Upper lobe of left lung (tissue), 4 donors: ENCODE measurements around the gene CRYGB.

ENCODE experiments used
- CTCF ChIP-seq, 6 experiments: fragments of 450-650 bp in 4 of 6; fragments of 200-600 bp in 2 of 6; sonication (generic) in 2 of 6; IDR thresholded peaks; one replicate each; pipeline ENCODE4 v1.5.1; 2016 to 2019; ENCODE audit warnings: antibody characterized with exemption in 6 of 6
- EP300 ChIP-seq, 4 donors: sonication (generic); formaldehyde crosslinking; IDR thresholded peaks; one replicate each; pipeline ENCODE4 v1.5.1; 2017; ENCODE audit warnings: antibody characterized with exemption in 4 of 4, control low read depth in 2 of 4
- POLR2AphosphoS5 ChIP-seq, 2 donors: sonication (generic); formaldehyde crosslinking; IDR thresholded peaks; one replicate each; pipeline ENCODE4 v1.5.1; 2017; ENCODE audit warnings: antibody characterized with exemption in 2 of 2

GRCh38 chr2:208097801-208098200 is 48.2 kb downstream of the CRYGB start:
- TF ChIP-seq CTCF (IDR thresholded peaks at IDR 0.05) (no peak), EP300 (IDR thresholded peaks at IDR 0.05) (no peak), POLR2AphosphoS5 (IDR thresholded peaks at IDR 0.05) (no peak)
